ENCODE measurements around the gene C1orf53. TPM values are rescaled to one million over a fixed set of nuclear protein-coding genes. Genes with fewer than 3 reads are reported as not detected.

C1orf53 gene
- total RNA-seq, 4 donors from 2014 or later: 2.1 to 4.8 (median 3.8) TPM; not detected in 1

DNA sequence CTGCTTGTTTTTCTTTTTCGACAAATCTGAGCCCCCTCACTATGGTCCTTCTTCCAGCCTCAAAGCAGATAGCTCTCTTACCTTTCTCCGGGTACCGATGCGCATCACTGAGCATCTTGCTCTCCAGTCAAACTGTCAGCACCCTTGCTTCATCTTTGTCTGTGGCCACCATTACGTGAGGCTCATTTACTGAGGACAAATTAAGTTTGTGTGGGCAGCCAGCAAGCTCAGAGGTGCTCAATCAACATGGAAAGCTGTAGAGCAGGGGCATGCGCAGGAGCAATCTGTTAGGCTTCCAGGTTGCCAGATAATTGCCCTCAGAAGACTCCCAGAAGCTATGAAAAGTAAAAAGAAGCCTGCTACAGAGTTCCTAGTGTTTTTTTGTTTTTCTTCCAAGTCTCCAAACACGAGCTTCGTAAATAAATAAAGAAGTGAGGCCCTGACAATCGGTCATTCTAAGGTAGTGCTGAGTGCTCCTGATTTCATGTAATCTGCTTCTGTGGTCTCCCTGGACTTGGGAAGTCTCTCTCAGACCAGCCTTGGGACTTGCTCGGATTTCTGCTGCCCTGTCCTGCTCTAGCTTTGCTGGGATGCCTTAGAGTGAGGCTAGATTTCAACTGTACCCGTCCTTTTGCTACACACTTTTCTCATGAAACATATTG, 1.8 kb downstream of the C1orf53 start:
- TF ChIP-seq, protein P1, sequence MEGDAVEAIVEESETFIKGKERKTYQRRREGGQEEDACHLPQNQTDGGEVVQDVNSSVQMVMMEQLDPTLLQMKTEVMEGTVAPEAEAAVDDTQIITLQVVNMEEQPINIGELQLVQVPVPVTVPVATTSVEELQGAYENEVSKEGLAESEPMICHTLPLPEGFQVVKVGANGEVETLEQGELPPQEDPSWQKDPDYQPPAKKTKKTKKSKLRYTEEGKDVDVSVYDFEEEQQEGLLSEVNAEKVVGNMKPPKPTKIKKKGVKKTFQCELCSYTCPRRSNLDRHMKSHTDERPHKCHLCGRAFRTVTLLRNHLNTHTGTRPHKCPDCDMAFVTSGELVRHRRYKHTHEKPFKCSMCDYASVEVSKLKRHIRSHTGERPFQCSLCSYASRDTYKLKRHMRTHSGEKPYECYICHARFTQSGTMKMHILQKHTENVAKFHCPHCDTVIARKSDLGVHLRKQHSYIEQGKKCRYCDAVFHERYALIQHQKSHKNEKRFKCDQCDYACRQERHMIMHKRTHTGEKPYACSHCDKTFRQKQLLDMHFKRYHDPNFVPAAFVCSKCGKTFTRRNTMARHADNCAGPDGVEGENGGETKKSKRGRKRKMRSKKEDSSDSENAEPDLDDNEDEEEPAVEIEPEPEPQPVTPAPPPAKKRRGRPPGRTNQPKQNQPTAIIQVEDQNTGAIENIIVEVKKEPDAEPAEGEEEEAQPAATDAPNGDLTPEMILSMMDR (IDR thresholded peaks at IDR 0.05 in 4 of 5, conservative IDR thresholded peaks at IDR 0.05 in 1 of 5): no peak
- no peak for TF ChIP-seq POLR2A (IDR thresholded peaks at IDR 0.05)
- Histone ChIP-seq H3K27me3 (peaks cover 23 to 47% (median 28%) of the 10 kb centered on the region in 3 donors), H3K27ac (no peak overlapping the region), H3K4me3 (no peak overlapping the region), H3K4me1 (peaks cover 9 to 10% of the 10 kb centered on the region in 2 donors), H3K9me3 (no peaks in the 10 kb centered on the region), H3K36me3 (no peaks in the 10 kb centered on the region)
- ATAC-seq (no peak), DNase-seq (no peak)
- in situ Hi-C loops (cut with MboI; ENCODE audit: low sequenced_read_pairs in 4 of 4): loop anchor here in 2 of 4 donors (25.0 kb wide), 2 partner anchors 258 to 717 kb away; partner anchors contain the start of gene NEK7 (in 1 of the 2)
- intact Hi-C loops (cut with DNase I; ENCODE audit: low total_unique reads): no loop called here

DNA sequence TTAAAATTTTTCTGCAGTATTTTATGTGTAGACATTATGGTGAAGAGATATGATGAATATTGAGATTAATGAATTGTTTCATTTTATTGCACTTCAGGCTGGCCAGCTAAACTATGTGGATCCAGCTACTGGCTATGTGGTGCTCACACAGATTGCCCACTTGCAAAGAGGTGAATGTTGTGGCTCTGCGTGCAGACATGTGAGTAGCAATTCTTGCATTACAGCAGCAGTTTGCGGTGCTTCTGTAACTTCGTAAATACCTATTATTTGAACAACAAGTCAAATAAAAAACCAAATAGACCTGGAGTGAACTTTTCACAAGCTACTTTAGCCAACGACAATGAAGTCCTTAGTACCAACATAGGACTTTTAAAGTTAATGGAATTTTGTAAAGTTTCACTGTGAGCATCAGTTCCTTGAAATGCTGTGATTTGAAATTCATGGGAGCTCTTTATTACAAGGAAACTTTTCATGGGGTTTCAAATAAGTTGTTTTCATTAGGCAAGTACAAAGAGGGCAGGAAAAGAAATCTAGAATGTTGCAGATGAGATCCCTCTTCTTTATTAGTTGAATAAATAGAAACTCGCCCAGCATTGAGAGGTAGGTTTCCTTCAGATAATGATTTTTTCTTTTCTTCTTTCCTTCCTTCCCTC, 3.4 kb downstream of the C1orf53 start:
- Histone ChIP-seq H3K4me1 (peaks cover 9 to 15% of the 10 kb centered on the region in 2 donors), H3K9me3 (no peaks in the 10 kb centered on the region), H3K36me3 (no peaks in the 10 kb centered on the region), H3K27ac (no peak overlapping the region), H3K27me3 (peaks cover 38 to 62% (median 43%) of the 10 kb centered on the region in 3 donors), H3K4me3 (no peak overlapping the region)
- no peak for TF ChIP-seq POLR2A (IDR thresholded peaks at IDR 0.05)
- TF ChIP-seq, protein P1 (IDR thresholded peaks at IDR 0.05 in 4 of 5, conservative IDR thresholded peaks at IDR 0.05 in 1 of 5): no peak
- ATAC-seq (no peak), DNase-seq (no peak)
- intact Hi-C loops (cut with DNase I; ENCODE audit: low total_unique reads): no loop called here
- in situ Hi-C loops (cut with MboI; ENCODE audit: low sequenced_read_pairs in 4 of 4): loop anchor here in 2 of 4 donors (25.0 kb wide), 2 partner anchors 256 to 719 kb away; partner anchors contain the start of gene NEK7 (in 1 of the 2)

DNA sequence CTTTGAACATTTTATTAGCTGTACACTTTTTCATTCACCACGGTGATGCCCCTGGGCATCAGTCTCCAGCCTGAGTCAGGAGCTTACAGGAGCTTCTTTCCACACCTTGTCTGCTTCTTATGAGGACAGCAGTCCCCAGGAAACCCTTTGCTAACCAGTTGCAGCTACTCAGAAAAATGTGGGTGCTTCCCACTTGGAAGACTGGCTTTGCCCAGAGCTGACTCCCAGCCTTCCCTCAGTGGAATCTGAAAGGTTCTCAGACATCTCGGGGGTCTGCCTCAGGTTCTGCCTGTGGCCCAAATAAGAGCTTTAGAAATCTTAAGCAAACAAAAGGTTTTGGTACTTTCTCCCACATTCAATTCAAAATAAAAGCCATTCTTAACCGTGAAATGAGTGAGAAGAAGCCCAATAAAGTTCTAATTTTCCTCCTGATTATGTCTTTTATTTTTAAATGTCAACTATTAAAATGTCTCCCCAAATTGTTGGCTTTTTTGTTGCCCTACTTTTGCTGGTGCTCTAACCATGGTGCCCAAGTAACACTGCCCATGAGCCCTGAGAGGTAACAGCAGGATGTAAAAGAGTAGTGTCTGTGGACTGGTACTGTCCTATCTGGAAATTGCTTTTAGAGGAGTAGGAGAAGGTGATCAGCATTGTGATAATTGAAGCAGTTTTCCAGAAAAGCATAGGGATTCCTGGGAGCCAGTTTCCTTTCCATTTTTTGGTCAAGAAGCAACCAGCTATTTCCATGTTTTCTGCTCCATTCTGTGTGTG, 5.6 kb downstream of the C1orf53 start:
- no peak for TF ChIP-seq POLR2A (IDR thresholded peaks at IDR 0.05)
- TF ChIP-seq, protein P1 (IDR thresholded peaks at IDR 0.05 in 4 of 5, conservative IDR thresholded peaks at IDR 0.05 in 1 of 5): no peak
- H3K27ac ChIP-seq: no peak overlapping the region
- in situ Hi-C loops (cut with MboI; ENCODE audit: low sequenced_read_pairs in 4 of 4) (loop anchor here in 2 of 4 donors (25.0 kb wide), 2 partner anchors 254 to 721 kb away; partner anchors contain the start of gene NEK7 (in 1 of the 2)), intact Hi-C loops (cut with DNase I; ENCODE audit: low total_unique reads) (no loop called here)
- H3K27me3 ChIP-seq: peaks cover 60 to 84% (median 66%) of the 10 kb centered on the region in 3 donors
- no peaks in the 10 kb centered on the region for H3K9me3 ChIP-seq
- ATAC-seq: no peak
- H3K36me3 ChIP-seq: no peaks in the 10 kb centered on the region
- DNase-seq: no peak
- no peak overlapping the region for H3K4me3 ChIP-seq
- peaks cover 16 to 26% of the 10 kb centered on the region in 2 donors for H3K4me1 ChIP-seq

DNA sequence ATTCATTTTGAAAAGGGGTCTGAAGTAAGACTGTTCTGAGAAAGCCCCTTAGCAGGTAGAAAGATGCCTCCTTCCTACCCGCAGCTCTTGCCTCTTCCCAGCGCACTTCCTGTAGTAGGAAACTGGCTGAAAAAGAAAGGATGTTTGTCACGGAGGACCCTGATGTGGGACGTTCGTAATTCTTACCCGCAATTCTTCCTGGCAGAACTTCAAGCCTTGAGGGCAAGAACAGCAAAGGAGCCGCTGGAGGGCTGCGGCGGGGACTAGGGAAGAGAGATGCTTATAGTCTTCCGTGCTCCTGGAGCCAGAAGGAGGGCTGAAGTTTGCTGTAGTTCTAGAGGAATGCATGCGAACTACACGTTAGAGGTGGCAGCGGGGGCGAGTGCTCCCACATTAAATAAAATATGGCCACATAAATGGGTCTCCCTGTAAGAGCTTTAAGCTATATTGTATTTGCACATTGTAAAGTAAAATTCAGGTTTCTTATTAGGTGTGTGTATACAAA, 6.3 kb downstream of the C1orf53 start:
- ATAC-seq: no peak
- Histone ChIP-seq H3K27me3 (peaks cover 68 to 92% (median 73%) of the 10 kb centered on the region in 3 donors), H3K9me3 (no peaks in the 10 kb centered on the region), H3K36me3 (no peaks in the 10 kb centered on the region), H3K4me1 (peaks cover 12 to 28% of the 10 kb centered on the region in 2 donors), H3K4me3 (no peak overlapping the region), H3K27ac (no peak overlapping the region)
- in situ Hi-C loops (cut with MboI; ENCODE audit: low sequenced_read_pairs in 4 of 4): loop anchor here in 2 of 4 donors (25.0 kb wide), 2 partner anchors 254 to 721 kb away; partner anchors contain the start of gene NEK7 (in 1 of the 2)
- intact Hi-C loops (cut with DNase I; ENCODE audit: low total_unique reads): no loop called here
- TF ChIP-seq, protein P1 (IDR thresholded peaks at IDR 0.05 in 4 of 5, conservative IDR thresholded peaks at IDR 0.05 in 1 of 5): no peak
- no peak for TF ChIP-seq POLR2A (IDR thresholded peaks at IDR 0.05)
- DNase-seq: no peak
